HG03196 (cell line): ENCODE data around the gene HOXD12.

Experiments used
- ATAC-seq: cut with Tn5 transposase; IDR thresholded peaks from one replicate; pipeline ENCODE4 v1.9.1; 2021; ENCODE audit not compliant: unreplicated experiment

Gene HOXD12

GRCh38 chr2:176080540-176081375 is 18.8 kb upstream of the HOXD12 start:
- ATAC-seq, result no peak

- ATAC-seq, result no peak
Observed at GRCh38 chr2:176081376-176081836, 18.2 kb upstream of the HOXD12 start.

- ATAC-seq, result no peak
Observed at GRCh38 chr2:176081837-176082524, 17.6 kb upstream of the HOXD12 start.

- ATAC-seq, result no peak
Observed at GRCh38 chr2:176082525-176082823, 17.1 kb upstream of the HOXD12 start.

- ATAC-seq, result no peak
Observed at GRCh38 chr2:176082824-176083751, 16.5 kb upstream of the HOXD12 start.

GRCh38 chr2:176083796-176084261 is 15.8 kb upstream of the HOXD12 start, which contains the start of gene EVX2:
Gene EVX2, minus strand, starts transcription at chr2:176083962. Its CDS starts 186 bp downstream, at chr2:176083776.
- no peak for ATAC-seq

GRCh38 chr2:176084611-176085119 is 14.9 kb upstream of the HOXD12 start:
- ATAC-seq, result no peak

GRCh38 chr2:176085120-176085788 is 14.3 kb upstream of the HOXD12 start:
- no peak for ATAC-seq

- no peak for ATAC-seq
Observed at GRCh38 chr2:176085861-176086771, 13.5 kb upstream of the HOXD12 start.

- ATAC-seq, result no peak
Observed at GRCh38 chr2:176087330-176088047, 12.1 kb upstream of the HOXD12 start.

- no peak for ATAC-seq
Observed at GRCh38 chr2:176088048-176088936, 11.3 kb upstream of the HOXD12 start.

GRCh38 chr2:176088937-176089842 is 10.4 kb upstream of the HOXD12 start:
- no peak for ATAC-seq

- ATAC-seq, result no peak
Observed at GRCh38 chr2:176089843-176090395, 9.7 kb upstream of the HOXD12 start.

GRCh38 chr2:176090862-176091261 is 8.7 kb upstream of the HOXD12 start:
- no peak for ATAC-seq

GRCh38 chr2:176091329-176092258 is 8.0 kb upstream of the HOXD12 start:
- no peak for ATAC-seq
